GM12873 (cell line): Measurements from ENCODE around the gene HMX2.

Experiments
- CTCF ChIP-seq: IDR thresholded peaks from 2 replicates; pipeline ENCODE4 v1.5.1; 2012; ENCODE audit warnings: low read depth, mild to moderate bottlenecking, moderate library complexity, low read length, control low read depth; ENCODE audit not compliant: insufficient read depth; ENCODE audit errors: missing control alignments

The HMX2 gene

GRCh38 chr10:123140164-123140982, 7.6 kb upstream of the HMX2 start:
- peak; percentile 46 for TF ChIP-seq CTCF

GRCh38 chr10:123140983-123141390, 6.9 kb upstream of the HMX2 start:
- TF ChIP-seq CTCF: no peak

GRCh38 chr10:123141791-123142700, 5.9 kb upstream of the HMX2 start:
- no peak for TF ChIP-seq CTCF

- peak; percentile 4 for TF ChIP-seq CTCF
Measured at GRCh38 chr10:123142701-123143161, 5.2 kb upstream of the HMX2 start.

- no peak for TF ChIP-seq CTCF
Measured at GRCh38 chr10:123143162-123143824, 4.6 kb upstream of the HMX2 start.

- no peak for TF ChIP-seq CTCF
Measured at GRCh38 chr10:123143825-123144168, 4.1 kb upstream of the HMX2 start.
